PC-3 (cell line): ENCODE measurements around the gene EOLA1. TPM values are rescaled to one million over a fixed set of nuclear protein-coding genes. Genes with fewer than 3 reads are reported as not detected.
"Not testable (repeated sequence)": the region's sequence is repeated elsewhere in the genome, so short reads cannot be mapped to it uniquely, and the experiment has no call there.

Source experiments
- ATAC-seq: fragments of 200-7000 bp; cut with Tn5 transposase; 2 replicates; pipeline ENCODE4 v1.9.1; 2020; ENCODE audit warnings: mild to moderate bottlenecking, moderate library complexity
- BruUV-seq: library from RNA; stranded (reverse); fragments of 400-500 nt; replicated peaks from 2 replicates; lab custom pipeline; 2021; lab: Mats Ljungman, UMichigan
- CTCF ChIA-PET: fragments of 300-600 bp; sonication (Branson Sonifier 250); formaldehyde crosslinking; loops from one replicate; lab custom pipeline; 2022; ENCODE audit warnings: antibody characterized with exemption; lab: Charles Lee
- POLR2A ChIA-PET: fragments of 300-600 bp; sonication (Branson Sonifier 250); formaldehyde crosslinking; loops from one replicate; lab custom pipeline; 2022; ENCODE audit warnings: antibody characterized with exemption; ENCODE audit not compliant: unreplicated experiment; lab: Charles Lee
- DNase-seq: peaks from one replicate; pipeline ENCODE4 v3.0.0-alpha.2; 2015
- H2AFZ ChIP-seq: fragments of 300-600 bp; sonication (generic); 2 replicates; pipeline ENCODE4 v1.6.0; 2016; ENCODE audit warnings: antibody characterized with exemption, low read length
- H3F3A ChIP-seq: fragments of 300-600 bp; sonication (generic); one replicate; pipeline ENCODE4 v1.6.0; 2017; ENCODE audit warnings: antibody characterized with exemption, low read length, control low read depth, mild to moderate bottlenecking; ENCODE audit not compliant: unreplicated experiment
- H3K27ac ChIP-seq: fragments of 300-600 bp; sonication (generic); 2 replicates; pipeline ENCODE4 v1.5.1; 2016; ENCODE audit warnings: mild to moderate bottlenecking, low read length
- H3K27me3 ChIP-seq: fragments of 300-600 bp; sonication (generic); 2 replicates; pipeline ENCODE4 v1.6.1; 2016; ENCODE audit warnings: low read length, mixed read lengths
- H3K36me3 ChIP-seq: fragments of 300-600 bp; sonication (generic); 2 replicates; pipeline ENCODE4 v1.6.1; 2016; ENCODE audit warnings: low read depth, mixed run types, low read length, mixed read lengths
- H3K4me1 ChIP-seq: fragments of 300-600 bp; sonication (generic); 2 replicates; pipeline ENCODE4 v1.5.1; 2016; ENCODE audit warnings: low read length; ENCODE audit not compliant: insufficient read depth
- H3K4me2 ChIP-seq: fragments of 300-600 bp; sonication (generic); 2 replicates; pipeline ENCODE4 v1.6.0; 2016; ENCODE audit warnings: low read length
- H3K4me3 ChIP-seq: fragments of 300-600 bp; sonication (generic); 2 replicates; pipeline ENCODE4 v1.5.1; 2016; ENCODE audit warnings: mild to moderate bottlenecking, low read length, mixed read lengths
- H3K79me2 ChIP-seq: fragments of 300-600 bp; sonication (generic); 2 replicates; pipeline ENCODE4 v1.6.1; 2017; ENCODE audit warnings: low read length, mixed read lengths
- H3K9ac ChIP-seq: fragments of 300-600 bp; sonication (generic); 2 replicates; pipeline ENCODE4 v1.6.0; 2016; ENCODE audit warnings: mild to moderate bottlenecking, low read length
- H3K9me2 ChIP-seq: fragments of 300-600 bp; sonication (generic); replicated peaks from 2 replicates; pipeline ENCODE4 v1.6.1; 2016; ENCODE audit warnings: mixed run types, low read length, mixed read lengths
- H3K9me3 ChIP-seq: fragments of 300-600 bp; sonication (generic); 2 replicates; pipeline ENCODE4 v1.6.1; 2016; ENCODE audit warnings: low read length, mixed read lengths
- H4K20me1 ChIP-seq: fragments of 300-600 bp; sonication (generic); 2 replicates; pipeline ENCODE4 v1.6.1; 2016; ENCODE audit warnings: low read length, mixed read lengths
- intact Hi-C: fragments of 100-400 bp; cut with micrococcal nuclease; formaldehyde crosslinking; loops from 2 replicates; pipeline ENCODE4 v1.9.0; 2023
- total RNA-seq: library from RNA; depleted of rRNA; stranded (reverse); fragments of >200 nt; gene quantifications from 2 replicates; pipeline ENCODE4 v1.2.3, GENCODE V29; 2014; rRNA removed

EOLA1 gene
- total RNA-seq, 1 experiment from 2014 or later = 21.7 TPM

DNA sequence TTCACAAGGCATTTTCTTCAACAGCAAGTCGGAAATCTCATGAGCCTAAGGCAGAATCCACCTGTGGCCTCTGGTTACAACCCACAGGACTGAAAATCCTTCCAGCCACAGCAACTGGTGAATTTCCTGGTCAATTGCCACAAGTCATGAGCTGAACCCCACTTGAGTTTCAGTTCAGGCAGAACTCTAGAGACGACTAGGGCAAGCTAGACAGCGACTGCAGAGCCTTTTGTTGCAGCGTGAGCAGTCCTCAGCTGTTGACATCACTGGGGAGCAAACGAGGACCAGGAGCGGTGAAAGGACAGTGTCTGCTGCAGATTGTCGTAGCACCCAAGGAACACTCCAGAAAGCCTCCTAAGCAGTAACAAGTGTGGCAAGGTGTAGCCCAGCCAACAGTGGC lies 55.1 kb downstream of the EOLA1 start:
- DNase-seq, intact Hi-C loops, H2AFZ ChIP-seq, BruUV-seq, H3F3A ChIP-seq, H3K9me2 ChIP-seq, POLR2A ChIA-PET, CTCF ChIA-PET, H4K20me1 ChIP-seq, H3K9me3 ChIP-seq, H3K36me3 ChIP-seq, ATAC-seq, H3K9ac ChIP-seq, H3K27ac ChIP-seq, H3K27me3 ChIP-seq, H3K79me2 ChIP-seq, H3K4me3 ChIP-seq, H3K4me1 ChIP-seq, H3K4me2 ChIP-seq: not testable (repeated sequence)

Other genes starting within 250 kb of the EOLA1 start
- gene IDS, start 35.7 kb upstream of the EOLA1 start, total RNA-seq = 68.4 and 72.9 TPM in 2 replicates
- gene HSFX3, start 8.9 kb downstream of the EOLA1 start, total RNA-seq = not detected in 2 replicates
- not detected in 2 replicates for gene MAGEA9B, start 46.4 kb downstream of the EOLA1 start, total RNA-seq
- not detected in 2 replicates for gene HSFX2, start 54.3 kb downstream of the EOLA1 start, total RNA-seq
- gene TMEM185A, start 90.8 kb downstream of the EOLA1 start, total RNA-seq = 13.1 and 14.9 TPM in 2 replicates
- not detected in 2 replicates for gene MAGEA11, start 171.0 kb downstream of the EOLA1 start, total RNA-seq
- gene HSFX1, start 233.1 kb downstream of the EOLA1 start, total RNA-seq = 0.11 TPM in 1 of 2 replicates, not detected in the other
- gene MAGEA9, start 240.9 kb downstream of the EOLA1 start, total RNA-seq = not detected in 2 replicates